Neural cell (in vitro differentiated cells): ENCODE data around the gene LPIN1.

ENCODE experiments used
- CTCF ChIP-seq: fragments of 450-650 bp; IDR thresholded peaks from 2 replicates; pipeline ENCODE4 v1.5.1; 2014; ENCODE audit warnings: antibody characterized with exemption, mild to moderate bottlenecking, moderate library complexity; ENCODE audit not compliant: poor library complexity, severe bottlenecking
- EP300 ChIP-seq: fragments of 450-650 bp; conservative IDR thresholded peaks from 2 replicates; pipeline ENCODE4 v1.6.1; 2014; ENCODE audit warnings: antibody characterized with exemption, mild to moderate bottlenecking, moderate library complexity; ENCODE audit not compliant: poor library complexity, severe bottlenecking
- POLR2AphosphoS5 ChIP-seq: IDR thresholded peaks from 2 replicates; pipeline ENCODE4 v1.6.1; 2012
- REST ChIP-seq: IDR thresholded peaks from 2 replicates; pipeline ENCODE4 v1.6.1; 2012; ENCODE audit warnings: borderline replicate concordance
- SMC3 ChIP-seq: fragments of 450-650 bp; conservative IDR thresholded peaks from 2 replicates; pipeline ENCODE4 v1.6.1; 2014; ENCODE audit warnings: antibody characterized with exemption, mild to moderate bottlenecking, moderate library complexity; ENCODE audit not compliant: poor library complexity

- TF ChIP-seq CTCF, result no peak
- no peak for TF ChIP-seq POLR2AphosphoS5
- TF ChIP-seq EP300, result no peak
- no peak for TF ChIP-seq REST
- TF ChIP-seq SMC3, result no peak
Measured at GRCh38 chr2:11753452-11753885, 7.0 kb downstream of the LPIN1 start.
